ENCODE results near the gene NINJ2.
"Not testable (repeated sequence)": the region's sequence is repeated elsewhere in the genome, so short reads cannot be mapped to it uniquely, and the experiment has no call there.

NINJ2 gene

DNA sequence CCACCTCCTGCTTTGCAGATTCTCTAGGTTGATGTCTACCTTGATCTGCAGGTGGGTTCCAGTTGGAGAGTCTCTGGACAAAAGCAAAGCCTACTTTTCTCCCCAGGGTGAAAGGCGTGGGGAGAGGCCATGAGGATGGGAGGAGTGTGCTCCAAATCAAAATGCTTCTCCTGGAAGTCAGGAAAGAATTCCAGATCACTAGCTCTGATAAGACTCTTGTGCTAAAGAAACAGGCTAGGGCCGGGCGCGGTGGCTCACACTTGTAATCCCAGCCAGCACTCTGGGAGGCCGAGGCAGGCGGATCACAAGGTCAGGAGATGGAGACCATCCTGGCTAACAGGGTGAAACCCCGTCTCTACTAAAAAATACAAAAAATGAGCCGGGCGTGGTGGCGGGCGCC, 21.9 kb downstream of the NINJ2 start:
- DNase-seq (ENCODE audit: low spot score), result not testable (repeated sequence)

- no peak for DNase-seq (ENCODE audit: low spot score)
These were observed 22.5 kb downstream of the NINJ2 start for GRCh38 chr12:640773-641172.

- no peak for DNase-seq (ENCODE audit: low spot score)
These were observed 23.3 kb downstream of the NINJ2 start for GRCh38 chr12:639988-640387.

DNA sequence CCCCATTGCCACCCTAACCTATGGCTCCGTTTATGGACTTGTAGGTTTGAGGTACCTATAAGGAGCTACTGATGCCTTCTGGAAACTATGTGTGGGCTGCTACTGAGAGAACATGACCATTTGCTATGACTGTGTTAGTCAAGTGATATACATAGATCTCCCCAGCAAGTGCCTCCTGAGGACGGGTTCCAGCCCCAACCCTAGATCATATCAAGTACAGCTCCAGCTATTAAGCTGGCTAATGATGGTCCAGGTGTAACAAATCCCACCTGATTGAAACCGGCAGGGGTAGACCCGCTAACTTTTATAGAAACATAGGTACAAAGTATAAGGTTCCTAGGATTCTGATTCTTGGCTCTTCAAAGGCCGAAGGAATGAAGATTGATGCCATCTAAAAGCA, 23.7 kb downstream of the NINJ2 start:
- DNase-seq (ENCODE audit: low spot score), result no peak

GRCh38 chr12:638953-639557, 24.2 kb downstream of the NINJ2 start:
- DNase-seq (ENCODE audit: low spot score), result no peak

- no peak for DNase-seq (ENCODE audit: low spot score)
These were observed 26.6 kb downstream of the NINJ2 start for GRCh38 chr12:636632-637031.

GRCh38 chr12:633731-634130, 29.5 kb downstream of the NINJ2 start:
- no peak for DNase-seq (ENCODE audit: low spot score)

GRCh38 chr12:632102-632696, 31.0 kb downstream of the NINJ2 start:
- peak; percentile 79 for DNase-seq (ENCODE audit: low spot score)

DNA sequence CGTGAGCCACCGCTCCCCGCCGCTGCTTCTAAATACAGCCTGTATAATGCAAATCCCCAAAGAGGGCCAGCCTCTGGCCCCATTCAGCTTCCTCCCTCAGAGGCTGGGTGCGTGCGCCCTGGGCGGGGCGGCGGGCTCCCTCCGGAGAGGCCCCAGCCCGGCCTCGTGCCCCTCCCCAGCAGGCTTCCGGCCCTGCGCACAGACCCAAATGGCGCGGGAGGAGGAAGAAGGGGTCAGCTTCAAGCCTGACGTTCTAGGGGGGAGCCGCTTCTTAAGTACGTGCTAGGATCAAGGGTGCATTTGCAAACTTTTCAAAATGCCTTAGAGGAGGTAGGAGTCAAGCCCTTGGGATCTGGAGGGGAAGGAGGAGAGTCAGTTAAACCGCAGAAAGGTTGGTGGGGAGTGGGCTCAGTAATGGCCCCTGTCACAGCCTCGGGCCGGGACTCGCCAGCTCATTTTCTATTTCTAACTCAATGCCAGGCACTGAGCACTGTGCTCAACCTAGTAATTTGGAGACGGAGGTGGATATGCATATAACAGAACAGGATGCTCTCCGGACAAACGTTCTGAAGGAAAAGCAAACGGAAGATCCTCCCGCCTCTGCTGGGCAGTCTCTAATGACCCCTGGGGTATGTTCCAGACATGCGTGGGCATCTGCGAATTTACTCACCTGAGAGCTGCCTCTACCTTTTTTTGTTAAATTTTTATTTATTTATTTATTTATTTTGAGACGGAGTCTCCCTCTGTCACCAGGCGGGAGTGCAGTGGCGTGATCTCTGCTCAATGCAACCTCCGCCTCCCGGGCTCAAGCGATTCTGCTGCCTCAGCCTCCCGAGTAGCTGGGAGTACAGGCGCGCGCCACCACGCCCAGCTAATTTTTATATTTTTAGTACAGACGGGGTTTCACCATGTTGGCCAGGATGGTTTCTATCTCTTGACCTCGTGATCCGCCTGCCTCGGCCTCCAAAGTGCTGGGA, 32.3 kb downstream of the NINJ2 start:
- no peak for DNase-seq (ENCODE audit: low spot score)

DNA sequence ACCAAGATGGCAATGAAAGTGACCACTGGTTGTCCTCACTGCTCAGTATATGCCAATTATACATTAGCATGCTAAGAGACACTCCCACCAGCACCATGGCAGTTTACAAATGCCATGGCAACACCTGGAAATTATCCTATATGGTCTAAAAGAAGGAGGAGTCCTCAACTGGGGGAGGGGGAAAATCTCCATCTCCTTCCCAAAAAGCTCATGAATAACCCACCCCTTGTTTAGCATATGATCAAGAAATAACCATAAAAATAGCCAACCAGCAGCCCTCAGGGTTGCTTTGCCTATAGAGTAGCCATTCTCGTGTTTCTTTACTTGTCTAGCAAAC, 34.5 kb downstream of the NINJ2 start:
- not testable (repeated sequence) for DNase-seq (ENCODE audit: low spot score)

GRCh38 chr12:627863-628741, 35.1 kb downstream of the NINJ2 start:
- no peak for DNase-seq (ENCODE audit: low spot score)

GRCh38 chr12:627285-627684, 36.0 kb downstream of the NINJ2 start:
- DNase-seq (ENCODE audit: low spot score), result no peak

DNA sequence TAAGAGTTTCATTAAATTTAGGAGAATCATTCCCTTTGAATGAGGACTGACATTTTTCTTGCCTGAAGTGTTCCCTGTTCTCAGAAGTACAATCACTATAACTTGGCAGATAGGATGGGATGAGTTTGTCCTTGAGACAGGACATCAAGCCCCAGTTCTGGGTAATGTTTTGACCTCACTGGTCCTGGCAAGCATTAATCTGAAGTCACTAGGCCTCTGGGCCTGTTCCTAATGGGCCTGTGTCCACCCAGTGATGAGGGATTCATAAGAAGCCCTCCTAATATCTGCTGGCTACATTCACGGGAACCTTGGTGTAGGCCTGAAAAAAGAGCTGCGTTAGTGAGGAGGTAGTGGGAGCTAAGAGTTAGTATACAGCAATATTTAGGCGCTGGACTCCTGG, 37.2 kb downstream of the NINJ2 start:
- no peak for DNase-seq (ENCODE audit: low spot score)

GRCh38 chr12:623865-624372, 39.3 kb downstream of the NINJ2 start:
- no peak for DNase-seq (ENCODE audit: low spot score)

GRCh38 chr12:623172-623864, 39.9 kb downstream of the NINJ2 start:
- no peak for DNase-seq (ENCODE audit: low spot score)

DNA sequence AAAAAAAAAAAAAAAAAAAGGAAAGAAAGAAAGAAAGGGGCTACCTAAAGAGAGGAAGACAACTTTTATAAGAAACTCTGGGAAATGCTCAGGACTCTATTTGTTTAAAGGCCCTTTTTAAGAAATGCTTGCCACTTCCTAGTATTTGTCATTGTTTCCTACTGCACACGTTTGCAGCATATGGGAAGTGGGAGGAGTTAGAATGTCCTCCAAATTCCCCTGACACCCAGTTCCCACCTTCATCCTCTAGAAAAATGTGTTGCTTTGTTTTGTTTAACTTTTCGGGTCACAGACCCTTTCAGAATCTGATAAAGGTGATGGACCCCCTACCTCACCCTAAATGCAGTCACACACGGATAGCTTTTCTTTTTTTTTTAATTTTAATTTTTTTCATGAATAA, 40.8 kb downstream of the NINJ2 start:
- no peak for DNase-seq (ENCODE audit: low spot score)

DNA sequence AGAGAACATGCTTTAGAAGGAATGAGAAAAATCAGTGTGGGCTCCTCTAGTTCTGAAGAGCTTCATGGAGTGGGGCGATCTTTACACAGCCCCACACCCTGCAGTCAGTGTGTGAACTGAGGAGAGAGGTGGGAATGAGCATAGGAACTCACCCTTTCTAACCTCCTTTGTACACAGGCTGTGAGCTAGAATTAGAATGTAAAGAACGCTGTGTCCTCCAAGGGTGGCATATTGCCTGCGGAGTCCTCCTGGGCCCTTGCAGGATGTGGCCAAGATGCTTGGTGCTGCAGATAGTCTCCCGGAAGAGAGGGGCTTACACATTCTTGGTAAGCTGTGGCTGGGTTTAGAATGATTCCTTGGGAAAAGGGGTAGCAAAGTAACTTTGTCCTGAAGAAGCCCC, 43.9 kb downstream of the NINJ2 start:
- DNase-seq (ENCODE audit: low spot score), result no peak

DNA sequence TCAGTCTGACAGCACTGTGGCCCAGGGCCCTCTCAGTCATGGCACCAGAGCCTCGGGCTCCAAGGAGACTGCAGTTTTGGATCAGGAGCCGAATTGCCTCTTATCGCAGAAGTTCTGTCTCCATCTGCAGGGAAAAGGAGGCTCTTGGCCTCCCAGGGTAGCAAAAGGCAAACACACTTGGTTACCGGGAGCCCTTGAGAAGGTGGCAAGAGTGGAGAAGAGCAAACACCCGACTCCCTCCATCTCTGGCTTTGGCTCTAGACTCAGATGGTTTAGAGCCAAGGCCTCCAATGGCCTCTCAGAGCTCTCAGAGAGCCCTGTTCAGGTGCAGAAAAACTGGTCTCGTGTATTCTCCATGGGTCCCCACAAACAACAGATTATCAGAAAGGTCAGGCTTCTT, 44.6 kb downstream of the NINJ2 start:
- no peak for DNase-seq (ENCODE audit: low spot score)

GRCh38 chr12:617304-617915, 45.8 kb downstream of the NINJ2 start:
- DNase-seq (ENCODE audit: low spot score), result no peak

GRCh38 chr12:615620-616019, 47.6 kb downstream of the NINJ2 start:
- no peak for DNase-seq (ENCODE audit: low spot score)

- peak; percentile 35 for DNase-seq (ENCODE audit: low spot score)
These were observed 48.8 kb downstream of the NINJ2 start for GRCh38 chr12:614411-614970.
